Effector CD4-positive, alpha-beta T cell (primary cell): ENCODE measurements around the gene GLP1R. TPM values are rescaled to one million over a fixed set of nuclear protein-coding genes. Genes with fewer than 3 reads are reported as not detected.

Source experiments
- DNase-seq: peaks from one replicate; pipeline ENCODE4 v3.0.0-alpha.2; 2020
- total RNA-seq: gene quantifications from one replicate; lab custom pipeline; 2026; lab: John Stamatoyannopoulos, UW

Gene GLP1R
- not detected for total RNA-seq

- no peak for DNase-seq
Observed at GRCh38 chr6:39048481-39049399, at the start of gene GLP1R. GLP1R (plus strand) TSS chr6:39048781; CDS start chr6:39048841, 60 bp downstream.

GRCh38 chr6:39003072-39003471 is 45.5 kb upstream of the GLP1R start:
- no peak for DNase-seq

GRCh38 chr6:39003492-39003891 is 45.1 kb upstream of the GLP1R start:
- no peak for DNase-seq

GRCh38 chr6:39004801-39005200 is 43.8 kb upstream of the GLP1R start:
- DNase-seq: no peak

- DNase-seq: no peak
Observed at GRCh38 chr6:39005774-39006173, 42.8 kb upstream of the GLP1R start.

GRCh38 chr6:39007575-39007974 is 41.0 kb upstream of the GLP1R start:
- DNase-seq: no peak

- DNase-seq: no peak
Observed at GRCh38 chr6:39008737-39009136, 39.8 kb upstream of the GLP1R start.

GRCh38 chr6:39009476-39009875 is 39.1 kb upstream of the GLP1R start:
- no peak for DNase-seq

- no peak for DNase-seq
Observed at GRCh38 chr6:39016839-39017546, 31.6 kb upstream of the GLP1R start.

- no peak for DNase-seq
Observed at GRCh38 chr6:39017547-39017880, 31.1 kb upstream of the GLP1R start.

GRCh38 chr6:39018103-39018502 is 30.5 kb upstream of the GLP1R start:
- DNase-seq: no peak

GRCh38 chr6:39020136-39020535 is 28.4 kb upstream of the GLP1R start:
- no peak for DNase-seq

GRCh38 chr6:39021041-39021440 is 27.5 kb upstream of the GLP1R start:
- no peak for DNase-seq

GRCh38 chr6:39021779-39022178 is 26.8 kb upstream of the GLP1R start:
- no peak for DNase-seq

- no peak for DNase-seq
Observed at GRCh38 chr6:39026175-39026574, 22.4 kb upstream of the GLP1R start.

GRCh38 chr6:39029156-39030011 is 19.2 kb upstream of the GLP1R start:
- DNase-seq: peak; percentile 16

GRCh38 chr6:39035681-39036080 is 12.9 kb upstream of the GLP1R start:
- no peak for DNase-seq

GRCh38 chr6:39037082-39037508 is 11.5 kb upstream of the GLP1R start:
- DNase-seq: no peak

GRCh38 chr6:39037707-39038106 is 10.9 kb upstream of the GLP1R start:
- no peak for DNase-seq

- DNase-seq: no peak
Observed at GRCh38 chr6:39040080-39040673, 8.4 kb upstream of the GLP1R start.

GRCh38 chr6:39041072-39041471 is 7.5 kb upstream of the GLP1R start:
- no peak for DNase-seq

- DNase-seq: no peak
Observed at GRCh38 chr6:39043776-39044175, 4.8 kb upstream of the GLP1R start.

- no peak for DNase-seq
Observed at GRCh38 chr6:39044181-39044580, 4.4 kb upstream of the GLP1R start.
